ENCODE measurements around the gene RNF183. TPM values are rescaled to one million over a fixed set of nuclear protein-coding genes. Genes with fewer than 3 reads are reported as not detected.
A peak's percentile ranks its signal among the peaks of the same experiment; 100 is the strongest.

RNF183 gene
- total and polyA plus RNA-seq, 9 of the 15 experiments (the other 6 are each of a cell fraction or from before 2014, with no cell fraction given) = 0.04 to 2.0 (median 0.16) TPM; not detected in 5

DNA sequence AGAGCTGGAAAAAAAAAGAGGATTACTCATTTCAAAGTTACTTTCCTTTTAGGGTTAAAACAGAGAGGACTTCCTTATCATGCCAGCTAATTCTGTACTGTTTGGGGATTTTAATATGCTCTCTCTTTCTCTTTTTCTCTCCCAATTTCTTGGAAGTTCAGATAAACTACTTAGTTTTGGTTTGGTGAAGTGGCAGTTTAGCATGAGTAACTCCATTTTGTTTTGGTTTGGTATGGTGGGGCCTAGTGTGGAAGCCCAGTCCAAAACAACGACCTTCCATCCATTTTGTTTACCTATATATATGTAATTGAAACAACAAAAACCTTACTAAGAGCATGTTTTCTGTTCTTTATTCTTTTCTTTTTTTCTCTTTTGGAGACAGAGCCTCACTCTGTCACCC is 42.5 kb upstream of the RNF183 start (continued):
- TF ChIP-seq, protein P1, sequence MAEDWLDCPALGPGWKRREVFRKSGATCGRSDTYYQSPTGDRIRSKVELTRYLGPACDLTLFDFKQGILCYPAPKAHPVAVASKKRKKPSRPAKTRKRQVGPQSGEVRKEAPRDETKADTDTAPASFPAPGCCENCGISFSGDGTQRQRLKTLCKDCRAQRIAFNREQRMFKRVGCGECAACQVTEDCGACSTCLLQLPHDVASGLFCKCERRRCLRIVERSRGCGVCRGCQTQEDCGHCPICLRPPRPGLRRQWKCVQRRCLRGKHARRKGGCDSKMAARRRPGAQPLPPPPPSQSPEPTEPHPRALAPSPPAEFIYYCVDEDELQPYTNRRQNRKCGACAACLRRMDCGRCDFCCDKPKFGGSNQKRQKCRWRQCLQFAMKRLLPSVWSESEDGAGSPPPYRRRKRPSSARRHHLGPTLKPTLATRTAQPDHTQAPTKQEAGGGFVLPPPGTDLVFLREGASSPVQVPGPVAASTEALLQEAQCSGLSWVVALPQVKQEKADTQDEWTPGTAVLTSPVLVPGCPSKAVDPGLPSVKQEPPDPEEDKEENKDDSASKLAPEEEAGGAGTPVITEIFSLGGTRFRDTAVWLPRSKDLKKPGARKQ (CRISPR knock-in tag; IDR thresholded peaks at IDR 0.05) = no peak
- peak; percentile 95 for TF ChIP-seq SMAD4 (CRISPR knock-in tag; conservative IDR thresholded peaks at IDR 0.05)
- no peak for TF ChIP-seq KHSRP (IDR thresholded peaks at IDR 0.05)
- peak; percentile 96 for TF ChIP-seq KLF6 (CRISPR knock-in tag; IDR thresholded peaks at IDR 0.05; ENCODE audit: borderline replicate concordance)
- no peak for TF ChIP-seq CC2D1A (IDR thresholded peaks at IDR 0.05)
- TF ChIP-seq, protein P2, sequence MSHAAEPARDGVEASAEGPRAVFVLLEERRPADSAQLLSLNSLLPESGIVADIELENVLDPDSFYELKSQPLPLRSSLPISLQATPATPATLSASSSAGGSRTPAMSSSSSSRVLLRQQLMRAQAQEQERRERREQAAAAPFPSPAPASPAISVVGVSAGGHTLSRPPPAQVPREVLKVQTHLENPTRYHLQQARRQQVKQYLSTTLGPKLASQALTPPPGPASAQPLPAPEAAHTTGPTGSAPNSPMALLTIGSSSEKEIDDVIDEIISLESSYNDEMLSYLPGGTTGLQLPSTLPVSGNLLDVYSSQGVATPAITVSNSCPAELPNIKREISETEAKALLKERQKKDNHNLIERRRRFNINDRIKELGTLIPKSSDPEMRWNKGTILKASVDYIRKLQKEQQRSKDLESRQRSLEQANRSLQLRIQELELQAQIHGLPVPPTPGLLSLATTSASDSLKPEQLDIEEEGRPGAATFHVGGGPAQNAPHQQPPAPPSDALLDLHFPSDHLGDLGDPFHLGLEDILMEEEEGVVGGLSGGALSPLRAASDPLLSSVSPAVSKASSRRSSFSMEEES (CRISPR knock-in tag; IDR thresholded peaks at IDR 0.05) = peak; percentile 17
- peak; percentile 89 for TF ChIP-seq BACH1 (tag; IDR thresholded peaks at IDR 0.05)
- TF ChIP-seq, protein P3, sequence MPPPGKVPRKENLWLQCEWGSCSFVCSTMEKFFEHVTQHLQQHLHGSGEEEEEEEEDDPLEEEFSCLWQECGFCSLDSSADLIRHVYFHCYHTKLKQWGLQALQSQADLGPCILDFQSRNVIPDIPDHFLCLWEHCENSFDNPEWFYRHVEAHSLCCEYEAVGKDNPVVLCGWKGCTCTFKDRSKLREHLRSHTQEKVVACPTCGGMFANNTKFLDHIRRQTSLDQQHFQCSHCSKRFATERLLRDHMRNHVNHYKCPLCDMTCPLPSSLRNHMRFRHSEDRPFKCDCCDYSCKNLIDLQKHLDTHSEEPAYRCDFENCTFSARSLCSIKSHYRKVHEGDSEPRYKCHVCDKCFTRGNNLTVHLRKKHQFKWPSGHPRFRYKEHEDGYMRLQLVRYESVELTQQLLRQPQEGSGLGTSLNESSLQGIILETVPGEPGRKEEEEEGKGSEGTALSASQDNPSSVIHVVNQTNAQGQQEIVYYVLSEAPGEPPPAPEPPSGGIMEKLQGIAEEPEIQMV (tag; conservative IDR thresholded peaks at IDR 0.05; ENCODE audit: low read depth) = peak; percentile 87
- no peak for TF ChIP-seq MCM7 (IDR thresholded peaks at IDR 0.05)
- 0 out of 2 replicates have a peak, but pooled peaks have one; percentile 48 for TF ChIP-seq ZNF507 (tag; conservative IDR thresholded peaks at IDR 0.05)
- TF ChIP-seq, protein P4, sequence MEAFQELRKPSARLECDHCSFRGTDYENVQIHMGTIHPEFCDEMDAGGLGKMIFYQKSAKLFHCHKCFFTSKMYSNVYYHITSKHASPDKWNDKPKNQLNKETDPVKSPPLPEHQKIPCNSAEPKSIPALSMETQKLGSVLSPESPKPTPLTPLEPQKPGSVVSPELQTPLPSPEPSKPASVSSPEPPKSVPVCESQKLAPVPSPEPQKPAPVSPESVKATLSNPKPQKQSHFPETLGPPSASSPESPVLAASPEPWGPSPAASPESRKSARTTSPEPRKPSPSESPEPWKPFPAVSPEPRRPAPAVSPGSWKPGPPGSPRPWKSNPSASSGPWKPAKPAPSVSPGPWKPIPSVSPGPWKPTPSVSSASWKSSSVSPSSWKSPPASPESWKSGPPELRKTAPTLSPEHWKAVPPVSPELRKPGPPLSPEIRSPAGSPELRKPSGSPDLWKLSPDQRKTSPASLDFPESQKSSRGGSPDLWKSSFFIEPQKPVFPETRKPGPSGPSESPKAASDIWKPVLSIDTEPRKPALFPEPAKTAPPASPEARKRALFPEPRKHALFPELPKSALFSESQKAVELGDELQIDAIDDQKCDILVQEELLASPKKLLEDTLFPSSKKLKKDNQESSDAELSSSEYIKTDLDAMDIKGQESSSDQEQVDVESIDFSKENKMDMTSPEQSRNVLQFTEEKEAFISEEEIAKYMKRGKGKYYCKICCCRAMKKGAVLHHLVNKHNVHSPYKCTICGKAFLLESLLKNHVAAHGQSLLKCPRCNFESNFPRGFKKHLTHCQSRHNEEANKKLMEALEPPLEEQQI (IDR thresholded peaks at IDR 0.05) = no peak
- no peak for TF ChIP-seq TAF9B (IDR thresholded peaks at IDR 0.05; ENCODE audit: partially characterized antibody)
- 0 out of 2 replicates have a peak, but pooled peaks have one; percentile 65 for TF ChIP-seq ZNF75A (CRISPR knock-in tag; IDR thresholded peaks at IDR 0.05)
- TF ChIP-seq PRPF4 (IDR thresholded peaks at IDR 0.05; ENCODE audit: insufficient read depth, low read depth, low read length, poor library complexity, severe bottlenecking) = no peak
- no peak for TF ChIP-seq ZNF77 (CRISPR knock-in tag; IDR thresholded peaks at IDR 0.05)
- TF ChIP-seq, protein P5, sequence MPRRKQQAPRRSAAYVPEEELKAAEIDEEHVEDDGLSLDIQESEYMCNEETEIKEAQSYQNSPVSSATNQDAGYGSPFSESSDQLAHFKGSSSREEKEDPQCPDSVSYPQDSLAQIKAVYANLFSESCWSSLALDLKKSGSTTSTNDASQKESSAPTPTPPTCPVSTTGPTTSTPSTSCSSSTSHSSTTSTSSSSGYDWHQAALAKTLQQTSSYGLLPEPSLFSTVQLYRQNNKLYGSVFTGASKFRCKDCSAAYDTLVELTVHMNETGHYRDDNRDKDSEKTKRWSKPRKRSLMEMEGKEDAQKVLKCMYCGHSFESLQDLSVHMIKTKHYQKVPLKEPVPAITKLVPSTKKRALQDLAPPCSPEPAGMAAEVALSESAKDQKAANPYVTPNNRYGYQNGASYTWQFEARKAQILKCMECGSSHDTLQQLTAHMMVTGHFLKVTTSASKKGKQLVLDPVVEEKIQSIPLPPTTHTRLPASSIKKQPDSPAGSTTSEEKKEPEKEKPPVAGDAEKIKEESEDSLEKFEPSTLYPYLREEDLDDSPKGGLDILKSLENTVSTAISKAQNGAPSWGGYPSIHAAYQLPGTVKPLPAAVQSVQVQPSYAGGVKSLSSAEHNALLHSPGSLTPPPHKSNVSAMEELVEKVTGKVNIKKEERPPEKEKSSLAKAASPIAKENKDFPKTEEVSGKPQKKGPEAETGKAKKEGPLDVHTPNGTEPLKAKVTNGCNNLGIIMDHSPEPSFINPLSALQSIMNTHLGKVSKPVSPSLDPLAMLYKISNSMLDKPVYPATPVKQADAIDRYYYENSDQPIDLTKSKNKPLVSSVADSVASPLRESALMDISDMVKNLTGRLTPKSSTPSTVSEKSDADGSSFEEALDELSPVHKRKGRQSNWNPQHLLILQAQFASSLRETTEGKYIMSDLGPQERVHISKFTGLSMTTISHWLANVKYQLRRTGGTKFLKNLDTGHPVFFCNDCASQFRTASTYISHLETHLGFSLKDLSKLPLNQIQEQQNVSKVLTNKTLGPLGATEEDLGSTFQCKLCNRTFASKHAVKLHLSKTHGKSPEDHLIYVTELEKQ (CRISPR knock-in tag; IDR thresholded peaks at IDR 0.05) = peak; percentile 92
